HK-2 (cell line): Measurements from ENCODE around the gene CCDC152.
"Not testable (repeated sequence)": the region's sequence is repeated elsewhere in the genome, so short reads cannot be mapped to it uniquely, and the experiment has no call there.

Experiments
- DNase-seq: peaks from one replicate; pipeline ENCODE4 v3.0.0-alpha.2; 2018; ENCODE audit not compliant: unreplicated experiment

Gene CCDC152, protein sequence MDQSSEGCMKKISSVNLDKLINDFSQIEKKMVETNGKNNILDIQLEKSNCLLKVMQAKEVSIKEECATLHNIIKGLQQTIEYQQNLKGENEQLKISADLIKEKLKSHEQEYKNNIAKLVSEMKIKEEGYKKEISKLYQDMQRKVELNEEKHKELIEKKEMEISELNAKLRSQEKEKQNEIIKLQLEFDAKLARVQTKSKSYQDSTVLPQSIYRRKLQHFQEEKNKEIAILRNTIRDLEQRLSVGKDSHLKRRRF

DNA sequence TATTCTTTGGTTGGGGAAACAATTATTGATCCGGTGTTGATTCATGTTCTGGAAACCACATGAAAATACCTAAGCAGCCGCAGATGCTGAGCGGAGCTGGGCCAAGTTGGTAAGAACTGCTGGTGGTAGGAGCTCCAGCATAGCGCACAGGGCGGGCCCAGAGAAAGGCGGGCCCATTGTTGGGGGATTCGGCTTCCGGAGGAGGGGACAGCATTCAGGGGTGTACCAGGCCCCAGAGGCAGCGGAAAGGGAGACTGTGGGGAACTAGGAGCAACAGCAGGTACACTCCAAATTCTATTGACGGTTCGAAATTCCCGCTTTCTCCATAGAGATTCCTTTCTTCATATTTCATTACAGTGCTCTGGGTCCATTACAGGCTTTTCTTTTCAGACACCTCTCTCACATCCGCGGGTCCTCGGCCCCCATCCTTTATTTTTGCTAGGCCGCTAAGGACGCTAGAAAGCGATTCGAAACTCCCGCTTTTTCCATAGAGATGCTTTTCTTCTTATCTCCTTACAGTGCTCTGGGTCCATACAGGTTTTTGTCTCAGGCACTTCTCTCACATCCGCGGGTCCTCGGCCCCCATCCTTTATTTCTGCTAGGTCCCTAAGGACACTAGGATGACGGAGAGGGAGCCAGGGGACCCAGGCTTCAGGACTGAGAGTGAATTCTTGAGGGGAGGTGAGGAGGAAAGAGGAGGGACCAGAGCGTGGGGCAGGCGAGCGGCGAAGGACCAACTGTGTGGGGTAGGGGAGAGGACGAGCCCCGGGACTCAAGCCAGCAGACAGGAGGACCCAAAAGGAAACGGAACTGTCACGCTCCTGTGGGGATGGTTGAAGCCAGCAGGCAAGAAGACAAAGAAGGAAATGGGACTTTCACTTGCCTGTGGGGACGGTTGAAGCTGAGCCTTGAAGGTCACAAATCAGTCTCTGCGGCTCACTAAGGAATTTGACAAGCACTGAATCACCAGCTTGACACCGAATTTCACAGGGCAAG is at the start of gene CCDC152:
CCDC152 (plus strand) TSS at position 213 of the 996 bp plus-strand sequence. CDS start 2,304 bp downstream, outside the sequence.
- no peak for DNase-seq

DNA sequence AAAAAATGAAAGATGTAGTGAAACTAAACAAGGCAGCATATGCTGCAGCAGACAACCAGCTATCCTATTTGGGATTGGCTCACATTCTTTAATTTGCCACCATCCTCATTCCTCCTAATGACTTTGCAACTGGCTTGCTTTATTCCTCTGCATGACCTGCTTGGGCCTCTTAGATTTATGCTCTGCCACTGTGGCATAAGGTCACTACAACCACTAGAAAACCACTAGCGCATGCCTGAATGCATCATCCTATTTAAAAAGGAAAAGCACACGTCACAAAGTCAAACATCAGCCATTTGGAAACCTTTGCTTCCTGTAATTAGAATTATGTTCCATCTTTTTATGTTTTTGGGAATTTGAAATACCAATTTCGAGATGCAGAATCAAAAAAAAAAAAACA is 40.8 kb upstream of the CCDC152 start:
- peak; percentile 6 for DNase-seq

- DNase-seq = peak; percentile 19
Observed at GRCh38 chr5:42718591-42718990, 38.0 kb upstream of the CCDC152 start.

- DNase-seq = no peak
Observed at GRCh38 chr5:42719034-42719433, 37.6 kb upstream of the CCDC152 start.

DNA sequence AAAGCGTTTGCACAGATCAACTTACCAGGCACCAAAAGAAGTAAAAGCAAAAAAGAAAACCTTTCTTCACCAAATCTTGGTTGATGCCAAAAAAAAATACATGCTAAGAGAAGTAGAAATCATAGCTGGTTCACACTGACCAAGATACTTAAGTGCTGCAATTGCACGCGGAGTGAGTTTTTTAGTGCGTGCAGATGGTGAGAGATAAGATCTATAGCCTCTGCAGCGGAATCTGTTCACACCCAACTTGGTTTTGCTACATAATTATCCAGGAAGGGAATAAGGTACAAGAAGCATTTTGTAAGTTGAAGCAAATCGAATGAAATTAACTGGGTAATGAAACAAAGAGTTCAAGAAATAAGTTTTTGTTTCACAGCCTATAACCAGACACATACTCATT is 36.4 kb upstream of the CCDC152 start:
- no peak for DNase-seq

DNA sequence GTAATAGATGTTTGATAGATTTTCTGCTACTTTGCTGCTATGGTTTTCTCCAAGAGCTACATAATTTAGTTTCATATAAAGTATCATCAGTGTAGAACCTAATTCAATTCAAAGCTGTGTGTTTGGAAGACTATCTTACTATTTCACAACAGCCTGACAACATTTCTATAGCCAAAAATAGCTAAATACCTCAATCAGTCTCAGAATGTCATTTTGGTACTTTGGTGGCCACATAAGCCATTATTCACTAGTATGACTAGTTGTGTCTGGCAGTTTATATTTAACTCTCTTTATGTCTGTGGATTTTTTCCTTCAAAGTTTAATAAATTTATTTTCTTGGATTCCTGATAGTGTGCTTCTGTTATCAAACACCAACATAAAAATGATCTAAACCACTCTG is 35.1 kb upstream of the CCDC152 start:
- DNase-seq = no peak

- DNase-seq = not testable (repeated sequence)
Observed at GRCh38 chr5:42734531-42735058, 22.0 kb upstream of the CCDC152 start.

DNA sequence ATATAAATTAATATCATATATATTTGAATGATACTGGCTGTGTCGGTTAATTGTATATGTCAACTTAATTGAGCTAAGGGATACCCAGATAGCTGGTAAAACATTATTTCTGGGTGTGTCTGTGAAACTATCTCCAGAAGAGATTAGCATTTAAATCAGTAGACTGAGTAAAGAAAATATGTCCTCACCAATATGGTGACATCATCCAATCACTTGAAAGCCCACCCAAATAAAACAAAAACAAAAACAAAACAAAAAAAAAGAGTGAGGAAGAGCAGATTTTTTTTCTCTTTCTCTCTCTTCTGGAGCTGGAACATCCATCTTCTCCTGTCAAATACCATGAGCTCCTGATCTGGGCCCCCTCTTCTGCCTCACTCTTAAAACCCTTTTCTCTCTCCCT is 15.7 kb upstream of the CCDC152 start:
- DNase-seq = no peak

DNA sequence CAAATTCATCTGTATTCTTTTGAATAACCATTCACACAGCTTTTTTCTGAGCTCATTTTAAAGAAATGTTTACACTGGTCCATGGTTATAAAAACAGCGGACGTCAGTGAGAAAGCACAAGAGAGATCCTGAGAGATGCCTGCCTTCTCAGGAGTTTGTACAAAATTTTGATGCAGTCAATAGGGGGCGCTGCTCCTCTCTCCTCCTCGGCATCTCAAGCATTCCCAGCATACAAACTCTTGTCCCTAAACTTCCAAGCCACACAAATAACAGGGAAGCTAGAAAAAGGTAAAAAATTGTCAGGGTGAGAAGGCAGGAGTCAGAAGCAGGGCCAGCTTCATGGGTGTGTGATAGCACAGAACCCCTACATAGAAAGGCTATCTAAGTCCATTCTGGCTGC is 11.2 kb upstream of the CCDC152 start:
- no peak for DNase-seq

DNA sequence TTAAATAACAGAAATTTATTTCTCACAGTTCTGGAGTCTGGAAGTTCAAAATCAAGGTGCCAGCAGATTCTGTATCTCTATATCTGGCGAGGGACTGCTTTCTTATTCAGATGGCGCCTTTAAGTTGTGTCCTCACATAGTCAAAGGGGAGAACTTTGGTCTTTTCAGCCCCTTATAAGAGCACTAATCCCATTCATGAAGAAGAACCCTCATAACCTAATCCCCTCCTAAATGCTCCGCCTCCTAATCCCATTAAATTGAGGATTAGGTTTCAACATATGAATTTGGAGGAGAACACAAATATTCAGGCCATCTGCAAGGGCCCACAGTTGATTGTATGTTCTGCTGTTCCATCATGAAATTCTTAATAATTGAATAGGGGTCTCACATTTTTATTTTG is 10.8 kb upstream of the CCDC152 start:
- DNase-seq = no peak

DNA sequence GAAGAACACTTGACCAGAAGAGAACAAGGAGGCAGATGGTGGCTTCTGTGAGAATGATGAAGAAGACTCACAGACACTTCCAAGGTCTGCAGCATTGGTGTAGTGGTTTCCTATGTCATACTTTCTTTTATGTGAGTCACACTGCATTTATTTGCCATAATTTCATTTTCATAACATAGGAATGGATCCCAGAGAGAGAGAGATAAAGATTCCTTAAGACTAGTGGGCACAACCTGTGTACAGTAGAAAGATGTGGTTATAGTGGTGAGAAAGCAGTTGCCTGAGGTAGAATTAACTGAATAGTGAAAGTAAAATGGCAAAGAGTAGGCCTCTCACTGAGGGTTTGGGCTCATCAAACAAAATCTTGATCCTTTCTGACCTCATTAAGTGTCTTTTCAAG is 7.6 kb upstream of the CCDC152 start:
- no peak for DNase-seq

GRCh38 chr5:42750507-42750906 is 6.1 kb upstream of the CCDC152 start:
- no peak for DNase-seq

DNA sequence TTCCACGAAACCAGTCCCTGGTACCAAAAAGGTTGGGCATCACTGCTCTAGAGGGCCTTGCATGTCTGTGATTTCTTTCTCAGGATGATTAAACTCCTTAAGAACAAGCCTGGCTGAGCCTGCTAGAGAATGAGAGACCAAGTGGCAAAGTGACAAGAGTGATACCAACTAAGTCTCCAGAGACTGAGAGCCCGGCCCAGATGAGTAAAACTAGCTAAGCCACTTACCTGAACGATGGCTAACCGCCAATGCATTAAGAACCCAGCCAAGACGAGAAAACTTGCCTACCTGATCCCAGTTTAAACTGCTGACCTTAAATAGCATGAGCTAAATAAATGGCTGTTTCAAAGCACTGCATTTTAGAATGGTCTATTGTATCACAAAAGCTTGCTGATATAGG is 5.6 kb upstream of the CCDC152 start:
- no peak for DNase-seq

- no peak for DNase-seq
Observed at GRCh38 chr5:42753099-42753498, 3.5 kb upstream of the CCDC152 start.

- DNase-seq = no peak
Observed at GRCh38 chr5:42759456-42759855, 2.8 kb downstream of the CCDC152 start.

- DNase-seq = no peak
Observed at GRCh38 chr5:42760426-42760825, 3.8 kb downstream of the CCDC152 start.

- no peak for DNase-seq
Observed at GRCh38 chr5:42761791-42762190, 5.2 kb downstream of the CCDC152 start.

- DNase-seq = no peak
Observed at GRCh38 chr5:42767491-42768105, 11.0 kb downstream of the CCDC152 start.

DNA sequence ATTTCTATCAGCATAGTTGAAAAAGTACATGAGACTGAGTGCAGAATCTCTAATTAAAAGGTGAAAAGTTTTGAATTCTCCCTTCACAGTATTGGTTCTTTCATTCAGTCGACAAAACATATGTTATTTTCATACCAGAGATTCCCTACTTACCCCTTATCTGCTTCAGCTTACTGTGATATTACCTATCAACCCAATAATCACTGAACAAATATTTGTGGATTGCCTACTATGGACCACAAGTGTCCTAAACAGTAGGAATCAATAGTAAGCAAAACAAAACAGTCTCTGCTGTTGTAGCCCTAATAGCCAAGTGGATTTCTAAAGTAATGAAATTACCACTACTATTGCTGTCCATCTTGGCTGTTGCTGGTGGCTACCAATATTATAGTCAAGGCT is 11.5 kb downstream of the CCDC152 start:
- no peak for DNase-seq

DNA sequence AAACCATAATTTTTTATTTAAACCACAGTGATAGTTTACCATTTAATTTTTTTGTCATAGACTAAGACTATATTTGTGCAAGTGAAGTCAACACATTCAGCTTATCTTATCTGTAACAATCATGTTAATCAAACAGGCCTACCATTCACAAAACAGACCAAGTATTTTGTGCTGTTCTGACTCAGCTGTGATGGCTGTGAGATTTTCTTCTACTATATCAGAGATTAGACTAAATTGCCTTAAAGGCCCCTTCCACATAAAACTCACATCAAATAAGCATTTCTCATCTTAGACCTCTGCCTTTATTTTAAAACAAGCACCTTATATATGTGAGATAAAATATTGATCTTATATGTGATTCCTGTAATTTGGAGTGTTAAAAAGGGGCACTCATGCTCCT is 13.4 kb downstream of the CCDC152 start:
- DNase-seq = no peak

DNA sequence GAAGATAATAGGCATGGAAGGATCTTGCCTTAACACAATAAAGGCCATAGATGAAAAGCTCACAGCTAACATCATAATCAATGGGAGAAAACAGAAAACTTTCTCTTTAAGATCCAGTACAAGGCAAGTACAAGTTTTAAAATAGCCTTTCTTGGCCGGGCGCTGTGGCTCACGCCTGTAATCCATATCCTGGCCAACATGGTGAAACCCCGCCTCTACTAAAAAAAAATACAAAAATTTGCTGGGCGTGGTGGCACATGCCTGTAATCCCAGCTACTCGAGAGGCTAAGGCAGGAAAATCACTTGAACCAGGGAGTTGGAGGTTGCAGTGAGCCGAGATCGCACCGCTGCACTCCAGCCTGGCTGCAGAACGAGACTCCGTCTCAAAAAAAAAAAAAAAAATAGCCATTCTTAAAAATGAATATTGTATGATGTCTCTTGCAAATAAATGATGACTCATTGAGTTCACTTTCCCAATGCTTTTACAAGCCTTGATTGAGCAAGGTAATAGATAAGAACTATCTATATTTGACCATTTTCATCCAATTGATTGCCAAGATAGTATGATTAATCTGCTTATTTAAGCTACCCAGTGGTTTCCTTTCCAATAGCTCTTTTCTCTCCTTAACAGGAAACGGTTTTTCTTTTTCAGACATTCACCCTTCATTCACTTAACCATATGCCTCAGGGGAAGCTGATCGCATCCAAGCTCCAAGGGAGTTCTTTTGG is 15.8 kb downstream of the CCDC152 start:
- no peak for DNase-seq

- no peak for DNase-seq
Observed at GRCh38 chr5:42779083-42779482, 22.5 kb downstream of the CCDC152 start.
